GDM1 (cell line): ENCODE measurements around the gene ALPP.
A peak's percentile ranks its signal among the peaks of the same experiment; 100 is the strongest.
"Not testable (repeated sequence)": the region's sequence is repeated elsewhere in the genome, so short reads cannot be mapped to it uniquely, and the experiment has no call there.

Source experiments
- DNase-seq: peaks from one replicate; lab custom pipeline; 2025; lab: John Stamatoyannopoulos, UW

ALPP gene

DNA sequence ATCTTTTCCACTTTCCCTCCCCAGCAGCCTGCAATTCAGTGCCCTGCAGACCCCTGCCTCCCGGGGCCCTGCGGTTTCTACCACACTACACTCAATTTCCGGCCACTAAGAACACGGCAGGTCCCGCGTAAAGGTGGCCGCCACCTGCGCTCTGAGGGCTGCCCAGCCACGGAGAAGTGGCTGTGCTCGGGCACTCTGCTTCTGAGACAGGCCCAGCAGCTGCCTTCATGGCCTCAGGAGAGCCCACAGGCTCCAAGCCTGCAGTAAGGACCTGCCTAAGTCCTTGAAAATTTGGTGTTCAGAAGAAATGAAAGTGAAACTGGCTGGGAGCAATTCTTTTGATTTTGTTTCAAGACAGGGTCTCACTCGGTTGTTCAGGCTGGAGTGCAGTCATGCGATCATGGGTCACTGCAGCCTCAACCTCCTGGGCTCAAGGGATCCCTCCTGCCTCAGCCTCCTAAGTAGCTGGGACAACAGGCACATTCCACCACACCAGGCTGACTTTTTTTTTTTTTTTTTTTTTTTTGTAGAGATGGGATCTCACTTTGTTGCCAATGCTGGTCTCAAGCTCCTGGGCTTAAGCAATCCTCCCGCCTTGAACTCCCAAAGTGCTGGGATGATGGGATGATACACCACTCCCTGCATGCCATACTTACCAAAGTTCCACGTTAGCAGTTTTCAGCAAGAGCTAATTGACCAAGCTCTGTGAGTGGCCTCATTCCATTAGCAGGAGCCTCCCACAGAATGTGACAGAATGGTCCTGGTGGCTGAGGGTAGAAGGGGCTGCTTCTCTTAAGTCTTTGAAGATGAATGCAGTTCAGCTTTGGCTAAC lies 14.6 kb upstream of the ALPP start:
- peak; percentile 11 for DNase-seq

GRCh38 chr2:232364806-232365594 lies 13.6 kb upstream of the ALPP start:
- DNase-seq, result peak; percentile 71

GRCh38 chr2:232365621-232366321 lies 12.8 kb upstream of the ALPP start:
- DNase-seq, result no peak

GRCh38 chr2:232366461-232366860 lies 12.1 kb upstream of the ALPP start:
- DNase-seq, result not testable (repeated sequence)

DNA sequence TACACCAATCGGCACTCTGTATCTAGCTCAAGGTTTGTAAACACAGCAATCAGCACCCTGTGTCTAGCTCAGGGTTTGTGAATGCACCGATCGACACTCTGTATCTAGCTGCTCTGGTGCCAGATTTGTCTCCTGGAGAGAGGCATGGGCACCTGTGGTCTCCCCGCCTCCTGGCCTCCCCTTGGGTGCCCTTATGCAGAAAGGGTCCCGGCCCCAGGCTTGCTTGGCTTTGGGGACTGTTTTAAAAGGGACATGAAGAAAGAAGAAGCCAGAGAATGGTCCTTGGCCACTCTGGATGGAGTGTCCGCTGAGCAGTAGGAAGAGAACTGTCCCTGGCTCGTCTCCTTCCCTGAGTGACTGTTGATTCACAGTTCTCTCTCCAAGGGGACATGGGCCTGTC lies 11.5 kb upstream of the ALPP start:
- no peak for DNase-seq

DNA sequence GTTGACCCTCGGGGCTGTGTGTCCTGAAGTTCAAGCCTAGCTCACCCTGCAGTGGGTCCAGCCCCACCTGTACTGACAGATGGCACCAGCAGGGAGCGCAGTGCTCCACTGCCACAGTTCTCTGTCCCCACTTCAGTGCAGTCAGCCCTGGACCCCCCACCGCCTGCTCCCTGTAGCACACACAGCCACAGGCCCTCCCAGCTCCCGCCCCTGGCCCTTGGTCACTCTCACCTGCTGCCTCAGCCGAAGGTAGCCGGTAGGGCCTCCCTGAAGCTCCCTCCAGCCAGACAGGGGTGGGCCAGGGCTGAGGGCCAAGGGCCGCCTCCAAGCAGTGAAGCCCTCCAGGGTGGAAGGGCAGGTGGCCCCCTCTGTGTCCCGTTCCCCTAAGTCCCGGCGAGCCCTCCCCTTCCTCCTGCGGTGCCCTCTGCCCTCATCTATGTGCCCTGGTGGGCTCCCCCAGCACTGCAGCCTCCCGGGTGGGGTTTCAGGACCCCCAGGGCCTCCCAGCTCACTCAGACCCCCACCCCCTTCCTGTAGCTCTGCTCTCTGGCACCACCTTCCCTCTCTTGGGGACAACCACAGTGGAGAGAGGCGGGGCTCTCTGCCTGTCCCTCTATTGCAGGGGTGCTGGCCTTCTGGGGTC lies 10.8 kb upstream of the ALPP start:
- no peak for DNase-seq

- no peak for DNase-seq
Measured at GRCh38 chr2:232368311-232368731, 10.2 kb upstream of the ALPP start.

DNA sequence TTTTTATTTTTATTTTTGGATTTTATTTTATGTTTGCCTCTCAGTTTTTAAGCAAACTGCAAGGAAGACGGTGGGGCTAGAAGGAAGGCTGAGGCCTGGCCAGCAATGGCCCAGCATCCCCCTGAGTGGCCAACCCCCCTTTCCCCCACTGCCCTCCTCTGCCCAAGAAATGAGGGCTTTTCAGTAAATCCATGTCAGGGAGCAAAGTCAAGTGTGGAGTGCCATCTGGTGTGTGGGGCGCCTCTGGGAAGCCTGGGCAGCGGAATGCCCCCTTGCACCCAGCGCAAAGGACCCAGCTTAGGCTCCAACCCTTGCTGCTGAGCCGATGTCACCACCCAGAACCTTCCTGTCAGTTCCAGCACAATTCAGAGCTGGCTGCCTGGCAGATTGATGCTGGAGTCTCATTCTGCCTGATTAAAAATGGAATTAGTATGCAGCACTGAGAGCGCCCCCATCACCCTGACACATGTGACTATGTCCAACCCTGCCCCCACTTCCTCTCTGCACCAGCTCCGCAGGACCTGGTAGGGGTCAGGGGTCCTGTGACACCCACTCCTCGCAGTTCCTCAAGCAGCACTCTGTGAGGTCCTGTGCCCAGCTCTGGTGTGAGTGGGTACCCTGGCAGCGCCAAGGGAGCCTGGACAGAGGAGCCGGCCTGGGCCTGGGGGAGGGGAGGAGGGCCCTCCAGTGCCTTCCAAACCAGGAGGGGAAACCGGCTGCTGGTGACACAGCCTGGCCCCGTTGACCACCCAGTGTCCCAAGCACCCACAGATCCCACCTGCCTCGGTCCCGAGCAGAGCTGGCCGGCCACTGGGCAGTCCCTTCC lies 9.2 kb upstream of the ALPP start:
- DNase-seq, result no peak

DNA sequence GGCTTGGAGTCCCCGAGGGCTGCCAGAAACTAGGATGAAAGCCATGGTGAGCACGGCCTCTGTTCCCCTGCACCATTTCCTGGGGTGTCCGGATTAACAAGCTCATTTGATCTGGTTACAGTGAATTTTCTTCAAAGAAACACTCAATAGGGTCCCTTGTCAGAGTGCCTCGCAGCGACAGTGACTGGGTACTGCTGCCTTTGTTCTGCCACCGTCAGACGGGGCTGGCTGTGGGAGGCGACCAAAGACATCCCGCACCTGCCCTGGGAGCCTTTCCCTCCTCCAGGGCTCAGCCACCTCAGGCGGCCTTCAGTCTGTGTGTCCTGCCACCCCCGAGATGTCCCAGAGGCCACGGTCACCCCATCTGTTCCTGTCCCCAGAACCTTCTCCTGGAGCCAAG lies 8.5 kb upstream of the ALPP start:
- not testable (repeated sequence) for DNase-seq

DNA sequence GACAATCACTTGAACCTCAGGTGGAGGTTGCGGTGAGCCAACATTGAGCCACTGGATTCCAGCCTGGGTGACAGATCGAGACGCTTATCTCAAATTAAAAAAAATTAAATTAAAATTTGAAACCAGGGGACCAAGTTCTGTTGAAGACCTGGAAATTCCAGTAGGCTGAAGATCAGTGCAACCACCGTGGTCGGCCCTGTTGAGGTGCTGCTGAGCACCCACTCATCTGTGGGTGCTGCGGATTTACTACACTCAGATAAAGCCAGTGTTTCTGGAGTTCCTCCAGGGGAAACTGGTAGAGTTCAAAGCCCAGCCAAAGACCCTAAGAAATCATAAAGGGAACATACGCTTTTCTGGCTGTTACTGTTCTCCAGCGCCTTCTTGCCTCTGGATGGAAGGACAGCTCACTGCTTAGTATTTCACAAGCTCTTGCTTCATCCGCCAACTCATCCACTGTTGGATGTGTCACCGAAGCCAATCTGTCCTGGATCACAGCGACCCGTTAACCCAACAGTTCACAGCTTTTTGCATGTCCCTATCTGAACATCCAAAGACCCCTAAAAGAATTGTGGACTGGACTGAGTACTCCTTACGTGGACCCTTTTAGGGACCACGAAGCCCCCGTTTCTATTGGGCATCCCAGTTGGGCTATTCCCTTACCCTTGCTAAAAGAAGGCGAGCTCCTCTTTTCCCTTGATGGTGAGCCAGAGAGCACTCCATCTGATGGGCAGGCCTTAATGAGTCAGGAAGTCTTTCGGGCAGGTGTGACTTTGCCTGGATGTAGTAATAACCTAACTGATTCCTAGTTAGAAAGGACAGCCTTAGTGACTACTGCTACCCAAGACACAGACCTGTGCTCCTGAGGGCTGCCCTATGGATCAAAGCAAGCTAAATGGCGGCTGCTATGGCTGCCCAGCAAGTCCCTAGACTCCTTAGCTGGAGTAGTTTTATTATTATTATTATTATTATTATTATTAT lies 6.0 kb upstream of the ALPP start:
- no peak for DNase-seq

DNA sequence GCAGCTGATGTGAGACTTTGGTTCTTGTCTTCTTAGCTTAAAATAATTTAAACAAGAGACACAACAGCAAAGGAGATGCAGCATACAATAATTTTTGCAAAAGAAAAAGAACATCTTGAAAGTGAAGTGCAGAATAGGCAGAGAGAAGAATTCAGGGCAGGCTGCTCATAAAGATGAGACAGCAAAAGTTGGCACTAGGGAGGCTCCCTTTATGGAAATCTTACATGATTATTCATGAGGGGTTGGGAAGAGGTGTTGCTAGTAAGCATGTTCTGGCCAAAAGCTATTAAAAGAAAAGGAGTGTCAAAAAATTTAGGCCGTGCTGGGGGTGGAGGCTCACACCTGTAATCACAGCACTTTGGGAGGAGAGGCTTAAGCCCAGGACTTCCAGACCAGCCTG lies 4.2 kb upstream of the ALPP start:
- DNase-seq, result no peak

DNA sequence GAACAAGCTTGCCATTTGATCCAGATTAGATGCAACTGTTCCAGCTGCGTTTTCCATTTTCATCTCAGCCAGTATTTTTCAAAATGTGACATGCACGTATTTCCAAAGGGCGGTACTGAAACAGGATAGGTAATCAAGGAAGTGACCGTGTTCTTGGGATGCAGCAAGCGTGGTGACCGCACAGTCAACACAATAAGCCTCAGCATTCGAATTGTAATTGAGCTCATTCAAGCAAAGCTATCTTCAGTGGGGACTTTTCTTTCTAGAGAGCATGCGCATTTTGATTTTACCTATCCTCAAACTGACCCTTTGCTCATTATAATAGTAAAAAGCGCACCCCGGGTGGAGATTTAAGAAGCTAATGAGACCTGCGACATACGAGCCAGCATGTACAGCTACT lies 3.4 kb upstream of the ALPP start:
- no peak for DNase-seq

GRCh38 chr2:232376260-232376659 lies 2.3 kb upstream of the ALPP start:
- DNase-seq, result no peak

DNA sequence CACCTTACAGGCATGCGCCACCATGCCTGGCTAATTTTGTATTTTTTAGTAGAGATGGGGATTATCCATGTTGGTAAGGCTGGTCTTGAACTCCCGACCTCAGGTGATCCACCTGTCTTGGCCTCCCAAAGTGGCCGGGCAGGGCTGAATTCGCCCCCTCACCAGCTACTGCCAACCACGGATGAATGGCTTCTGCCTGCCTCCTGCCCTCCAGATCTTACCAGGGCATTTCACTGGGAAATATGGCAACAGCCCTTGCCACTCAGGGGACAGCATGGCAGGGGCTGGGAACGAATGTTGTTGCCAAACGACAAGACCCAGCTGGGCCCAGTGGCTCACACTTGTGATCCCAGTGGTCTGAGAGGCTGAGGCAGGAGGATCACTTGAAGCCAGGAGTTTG lies 1.8 kb upstream of the ALPP start:
- DNase-seq, result no peak

DNA sequence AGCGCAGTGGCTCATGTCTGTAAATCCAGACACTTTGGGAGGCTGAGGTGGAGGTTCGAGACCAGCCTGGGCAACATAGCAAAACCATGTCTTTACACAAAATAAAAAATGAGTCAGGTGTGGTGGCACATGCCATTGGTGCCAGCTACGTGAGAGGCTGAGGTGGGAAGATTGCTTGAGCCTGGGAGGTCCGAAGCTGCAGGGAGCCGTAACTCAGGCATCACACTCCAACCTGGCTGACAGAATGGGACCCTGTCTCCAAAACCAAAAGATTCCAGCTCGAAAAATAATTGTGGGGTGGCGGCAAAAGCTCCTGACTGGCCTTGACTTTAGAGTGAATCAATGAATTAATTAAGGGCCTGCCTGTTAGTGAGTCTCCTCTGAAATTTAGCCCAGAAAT lies 1.2 kb upstream of the ALPP start:
- no peak for DNase-seq

DNA sequence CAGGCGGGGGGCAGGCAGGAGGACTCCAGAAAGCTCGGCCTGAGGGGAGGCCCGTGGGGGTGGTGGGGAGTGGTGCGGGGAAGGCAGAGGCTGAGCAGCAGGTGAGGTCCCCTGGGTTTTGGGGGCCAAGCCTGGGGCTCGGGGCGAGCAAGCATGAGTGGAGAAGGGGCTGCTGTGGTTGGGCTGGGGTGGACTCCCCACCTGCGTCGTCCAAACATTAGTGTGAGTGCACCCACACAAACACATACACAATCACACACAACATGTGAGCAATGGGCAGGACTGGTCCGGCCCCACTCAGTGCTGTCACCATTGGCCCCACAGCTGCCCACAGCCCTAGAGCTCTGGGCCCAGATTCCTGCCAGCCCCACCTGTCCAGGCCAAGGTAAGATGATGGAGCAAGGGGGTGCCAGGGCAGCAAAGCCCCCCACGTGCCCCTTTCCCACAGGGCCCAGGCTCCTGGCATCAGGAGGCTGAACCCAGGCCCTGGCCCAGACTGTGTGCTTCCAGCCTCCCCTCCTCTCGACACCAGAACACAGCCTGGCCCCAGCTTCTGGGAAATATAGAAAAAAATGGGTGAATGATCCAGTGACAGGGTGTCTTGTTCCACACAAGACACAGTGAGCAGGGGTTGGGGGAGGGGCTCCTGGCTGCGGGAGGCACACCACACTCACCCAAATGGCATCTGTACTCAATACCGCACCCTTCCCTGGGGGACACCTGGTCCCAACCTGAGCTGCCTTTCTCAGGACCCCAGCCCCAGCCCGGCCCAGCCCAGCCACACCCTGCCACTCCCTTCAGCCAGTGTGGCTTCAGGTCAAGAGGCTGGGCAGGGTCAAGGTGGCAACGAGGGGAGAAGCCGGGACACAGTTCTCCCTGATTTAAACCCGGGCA lies 463 bp upstream of the ALPP start:
- no peak for DNase-seq

GRCh38 chr2:232379610-232380590 lies 1.3 kb downstream of the ALPP start:
- not testable (repeated sequence) for DNase-seq
